CD4-positive, alpha-beta T cell treated with Interleukin-4 for 1 hour (primary cell): Measurements from ENCODE around the gene MRTFB.

Experiments
- DNase-seq, 2 donors: peaks; one replicate each; pipeline ENCODE4 v3.0.0-alpha.2; 2020 to 2022

Gene MRTFB

DNA sequence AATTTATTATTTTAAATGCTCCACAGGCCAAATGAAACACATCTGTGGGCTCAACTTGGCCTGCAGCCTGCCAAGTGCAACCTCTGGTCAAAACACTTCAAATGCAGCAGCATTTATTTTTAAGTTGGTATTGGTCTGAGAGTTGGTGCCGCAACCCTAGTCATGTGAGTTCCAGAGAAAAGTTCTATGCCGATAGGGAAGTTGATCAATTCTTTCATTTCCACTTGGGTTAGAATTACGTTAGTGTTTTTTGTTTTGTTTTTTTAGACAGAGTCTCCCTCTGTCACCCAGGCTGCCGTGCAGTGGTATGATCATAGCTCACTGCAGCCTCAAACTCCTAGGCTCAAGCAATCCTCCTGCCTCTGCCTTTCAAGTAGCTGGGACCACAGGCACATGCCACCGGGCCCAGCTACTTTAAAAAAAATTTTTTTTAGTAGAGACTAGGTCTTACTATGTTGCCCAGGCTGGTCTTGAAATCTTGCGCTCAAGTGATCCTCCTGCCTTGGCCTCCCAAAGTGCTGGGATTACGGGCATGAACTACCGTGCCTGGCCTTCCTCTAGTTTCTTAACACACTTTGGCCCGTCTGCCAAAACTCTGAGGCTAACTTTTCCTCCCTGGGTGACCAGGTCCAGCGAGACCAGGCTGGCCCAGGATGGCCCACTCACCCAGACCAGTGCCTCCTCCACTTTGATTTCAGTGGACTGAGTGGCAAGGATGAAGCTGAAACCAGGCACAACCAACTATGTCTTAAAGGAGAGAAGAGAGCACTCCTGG is 221.1 kb downstream of the MRTFB start:
- DNase-seq = peak in 1 of 2 donors; percentile 43

GRCh38 chr16:14296663-14297062 is 225.5 kb downstream of the MRTFB start:
- no peak for DNase-seq

DNA sequence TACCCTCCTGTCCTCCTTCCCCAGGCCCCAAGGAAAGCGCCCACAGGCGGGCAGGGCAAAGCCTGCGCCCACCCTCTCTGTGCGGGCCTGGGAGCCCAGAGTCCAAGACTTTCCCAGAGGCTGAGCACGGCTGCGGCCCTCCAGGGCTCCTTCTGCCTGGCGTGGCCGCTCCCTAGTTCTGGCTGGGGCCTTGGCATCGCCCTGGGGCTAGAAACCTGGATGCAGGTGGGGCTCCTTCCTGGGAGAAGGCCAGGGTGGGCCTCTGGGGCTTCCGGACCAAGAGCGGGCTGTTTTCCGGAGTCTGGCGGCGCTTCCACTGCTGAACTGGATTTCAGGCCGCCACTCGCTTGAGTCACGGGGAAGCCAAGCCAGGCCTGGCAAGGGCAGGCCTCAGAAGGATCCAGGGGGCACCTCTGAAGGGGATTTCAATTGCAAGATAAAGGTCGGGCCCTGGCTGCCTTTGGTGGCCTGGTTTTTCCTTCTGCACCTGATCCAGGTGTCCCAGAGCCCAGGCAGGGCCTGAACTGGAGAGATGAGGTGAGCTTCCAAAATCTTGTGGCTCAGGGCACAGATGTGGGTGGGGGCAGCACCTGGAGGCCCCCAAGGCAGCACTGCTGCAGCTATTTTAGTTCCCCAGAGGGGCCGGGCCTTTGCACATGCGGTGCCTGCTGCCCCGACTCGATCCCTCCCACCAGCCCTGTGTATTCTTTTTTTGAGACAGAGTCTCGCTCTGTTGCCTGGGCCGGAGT is 227.4 kb downstream of the MRTFB start:
- no peak for DNase-seq

DNA sequence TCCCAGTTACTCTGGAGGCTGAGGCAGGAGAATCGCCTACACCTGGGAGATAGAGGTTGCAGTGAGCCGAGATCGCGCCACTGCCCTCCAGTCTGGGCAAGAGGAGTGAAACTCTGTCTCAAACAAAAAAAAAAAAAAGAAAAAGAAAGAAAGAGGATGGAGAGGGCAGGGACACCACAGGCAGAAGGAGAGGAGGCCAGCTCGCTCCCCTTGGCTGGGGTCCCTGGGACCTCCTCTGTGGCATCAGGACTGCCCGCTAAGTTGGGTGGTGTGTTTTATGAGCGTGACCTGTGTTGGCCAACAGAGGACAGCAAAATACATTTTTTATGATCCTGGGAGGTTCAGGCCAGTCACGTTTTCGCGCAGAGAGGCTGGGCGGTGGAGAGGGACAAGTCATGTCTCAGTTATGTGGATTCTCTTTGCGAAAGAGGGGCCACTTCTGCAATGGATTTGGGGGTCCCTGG is 229.6 kb downstream of the MRTFB start:
- DNase-seq = peak in 1 of 2 donors; percentile 61

- peak in 1 of 2 donors; percentile 57 for DNase-seq
Observed at GRCh38 chr16:14301169-14302030, 230.3 kb downstream of the MRTFB start.

DNA sequence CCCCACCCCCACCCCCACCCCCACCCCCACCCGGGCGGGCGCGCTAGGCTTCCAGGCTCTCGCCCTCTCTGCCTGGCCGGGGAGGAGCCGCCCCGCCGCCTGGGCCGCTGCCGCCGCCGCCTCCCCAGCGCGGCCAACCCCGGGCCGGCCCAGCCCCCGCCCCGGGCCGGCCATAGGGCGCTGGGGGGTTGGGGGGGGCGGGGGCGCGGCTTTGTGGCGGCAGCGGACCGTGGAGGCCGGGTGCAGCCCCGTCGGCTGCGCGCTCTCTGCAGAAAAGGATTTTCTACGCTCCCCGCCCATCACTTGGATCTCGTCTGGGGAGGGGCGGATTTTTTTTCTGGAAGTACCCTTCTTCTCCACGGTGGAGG is 230.9 kb downstream of the MRTFB start:
- DNase-seq = no peak

DNA sequence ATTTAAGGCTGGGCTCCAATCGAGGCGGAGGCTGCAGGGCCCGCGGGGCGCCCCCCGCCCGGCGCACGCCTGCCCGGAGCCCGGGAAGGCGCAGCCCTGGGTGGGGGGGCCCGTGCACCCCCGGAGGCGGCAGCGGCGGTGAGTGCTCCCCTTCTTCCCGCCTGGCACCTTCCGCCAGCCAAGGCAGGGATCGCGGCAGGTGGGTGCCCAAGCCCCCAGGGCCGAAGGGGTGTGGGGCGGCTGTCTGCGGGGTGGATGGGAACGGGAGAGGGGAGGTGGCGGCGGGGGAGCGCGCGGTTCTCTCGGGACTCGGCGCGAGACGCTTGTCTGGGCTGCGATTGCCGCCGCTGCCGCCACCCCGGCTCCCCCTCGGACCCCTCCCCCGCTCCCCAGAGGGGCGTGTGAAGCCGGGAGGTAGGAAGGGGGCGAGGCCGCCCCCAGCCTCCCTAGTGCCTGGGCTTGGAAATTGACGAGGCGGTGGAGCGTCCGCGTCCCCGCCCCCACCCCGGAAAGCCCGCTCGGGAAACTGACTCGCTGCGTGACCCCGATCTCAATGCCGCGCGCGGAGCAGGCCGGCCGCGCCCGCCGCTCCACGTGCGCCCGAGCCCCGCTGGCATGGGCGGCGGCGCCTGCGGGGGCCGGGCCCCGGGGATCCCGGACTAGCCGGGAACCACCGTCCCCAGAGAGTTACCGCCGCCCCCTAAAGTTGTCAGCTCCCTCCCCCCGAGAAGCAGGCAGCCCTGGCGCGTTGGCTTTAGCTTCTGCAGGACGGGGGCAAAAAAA is 231.5 kb downstream of the MRTFB start:
- no peak for DNase-seq

- DNase-seq = no peak
Observed at GRCh38 chr16:14303182-14303618, 232.1 kb downstream of the MRTFB start.

DNA sequence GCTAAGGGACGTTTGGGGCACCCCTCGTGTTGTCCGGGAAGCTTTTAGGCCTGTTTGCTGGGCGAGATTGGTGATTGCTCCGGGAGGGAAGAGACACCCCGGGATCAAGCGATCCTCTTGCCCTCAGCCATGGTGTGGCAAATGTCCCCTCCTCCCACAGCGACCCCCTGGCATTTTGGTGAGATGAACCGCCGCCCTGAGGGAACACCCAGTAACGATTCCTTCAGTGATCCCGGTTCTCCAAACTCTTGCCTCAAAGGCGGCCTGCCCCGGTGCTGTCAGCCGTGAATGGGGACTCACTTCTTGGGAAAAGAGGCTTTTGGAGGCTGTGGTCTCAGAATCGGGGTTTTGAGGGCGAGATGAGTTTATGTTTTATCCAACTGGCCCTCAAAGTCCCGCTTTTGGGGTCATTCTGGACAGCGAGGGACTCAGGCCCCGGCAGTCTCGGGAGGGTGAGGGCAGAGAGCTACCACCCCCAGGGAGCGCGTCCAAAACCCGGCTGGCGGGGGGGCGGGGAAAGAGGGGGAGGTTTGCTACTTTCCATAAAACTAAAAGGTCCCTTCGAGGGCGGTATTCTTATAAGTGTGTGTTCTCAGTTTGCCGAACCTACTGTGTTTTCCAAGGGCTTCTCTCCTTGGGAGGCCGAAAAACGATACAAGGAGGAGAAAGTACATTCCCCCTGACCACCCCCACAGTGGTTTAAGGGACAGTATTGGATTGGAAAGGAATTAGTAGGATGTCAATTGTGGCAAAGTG is 232.7 kb downstream of the MRTFB start:
- no peak for DNase-seq

- no peak for DNase-seq
Observed at GRCh38 chr16:14304891-14305460, 233.9 kb downstream of the MRTFB start.

GRCh38 chr16:14306485-14307058 is 235.5 kb downstream of the MRTFB start:
- DNase-seq = no peak

- DNase-seq = no peak
Observed at GRCh38 chr16:14307059-14307526, 236.0 kb downstream of the MRTFB start.

DNA sequence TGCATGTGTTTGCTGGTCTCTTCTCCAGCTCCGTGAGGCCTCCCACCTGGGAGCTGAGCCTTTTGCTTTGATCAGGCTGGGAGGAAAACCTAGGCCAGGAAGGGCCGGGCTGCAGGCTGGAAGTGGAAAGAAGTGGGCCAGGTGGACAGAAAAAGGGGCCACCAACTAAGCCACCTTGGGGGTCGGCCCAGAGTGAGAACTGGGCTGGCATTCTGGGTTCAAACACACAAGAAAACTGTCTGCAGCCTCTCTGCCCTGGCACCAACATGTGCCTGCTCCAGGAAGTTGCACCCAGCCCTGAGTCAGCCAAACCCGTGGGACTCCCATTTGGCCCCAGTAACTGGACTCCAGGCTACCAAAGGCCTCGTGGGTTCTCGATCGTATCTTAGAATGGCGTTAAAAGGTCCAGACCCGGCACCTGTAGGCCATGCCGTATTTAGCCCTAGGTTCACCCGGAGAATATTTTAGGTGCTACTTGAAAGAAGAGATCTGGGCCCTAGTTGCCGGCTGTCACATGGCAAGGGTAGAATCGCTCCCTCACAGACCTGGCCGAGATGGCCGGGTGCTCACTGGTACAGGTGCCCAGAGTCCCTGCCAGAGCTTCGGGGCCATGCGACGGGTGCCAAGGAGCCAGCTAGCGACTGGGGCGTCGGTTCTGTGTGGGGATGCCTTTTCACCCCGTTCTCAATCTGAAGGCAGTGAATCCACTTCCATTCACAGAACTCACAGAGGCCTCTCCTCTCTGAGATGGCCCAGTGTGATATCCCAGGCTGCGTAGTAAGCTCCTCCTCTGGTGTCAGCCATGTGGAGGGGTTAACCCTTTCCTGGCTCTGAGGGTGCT is 236.6 kb downstream of the MRTFB start:
- DNase-seq = no peak

GRCh38 chr16:14308368-14308723 is 237.2 kb downstream of the MRTFB start:
- DNase-seq = no peak

GRCh38 chr16:14309001-14309886 is 238.1 kb downstream of the MRTFB start:
- DNase-seq = peak in 1 of 2 donors; percentile 30

- DNase-seq = no peak
Observed at GRCh38 chr16:14309906-14310305, 238.8 kb downstream of the MRTFB start.

GRCh38 chr16:14310519-14310991 is 239.4 kb downstream of the MRTFB start:
- DNase-seq = no peak

- DNase-seq = no peak
Observed at GRCh38 chr16:14314116-14314515, 243.0 kb downstream of the MRTFB start.
